HCT116 (cell line): ENCODE measurements around the gene XRN1. TPM values are rescaled to one million over a fixed set of nuclear protein-coding genes. Genes with fewer than 3 reads are reported as not detected.

ENCODE experiments used
- ATAC-seq: fragments of 200-7000 bp; cut with Tn5 transposase; 2 replicates; pipeline ENCODE4 v1.9.1; 2020; ENCODE audit warnings: mild to moderate bottlenecking, moderate library complexity
- BruUV-seq: library from RNA; stranded (reverse); fragments of 400-500 nt; replicated peaks from 2 replicates; lab custom pipeline; 2021; lab: Mats Ljungman, UMichigan
- CTCF ChIA-PET: fragments of 300-600 bp; sonication (Branson Sonifier 250); formaldehyde crosslinking; loops from one replicate; lab custom pipeline; 2021; ENCODE audit warnings: antibody characterized with exemption; lab: Charles Lee
- POLR2A ChIA-PET: fragments of 300-600, 350-600 bp; sonication (Branson Sonifier 250); formaldehyde crosslinking; loops from one replicate; lab custom pipeline; 2021; ENCODE audit warnings: antibody characterized with exemption; lab: Charles Lee
- RAD21 ChIA-PET, 2 experiments: fragments of 300-600 bp; sonication (Branson Sonifier 250); formaldehyde crosslinking; loops; one replicate each; lab custom pipeline; 2023; ENCODE audit warnings: low total read pairs in 2 of 2; ENCODE audit not compliant: uncharacterized antibody in 2 of 2, unreplicated experiment in 2 of 2, low non-redundant PET in 1 of 2; lab: Charles Lee
- DNase-seq: peaks from one replicate; pipeline ENCODE4 v3.0.0-alpha.2; 2010; ENCODE audit warnings: low read depth, low spot score
- H2AFZ ChIP-seq: fragments of 200-600 bp; shearing (Covaris generic), sonication (generic); 2 replicates; pipeline ENCODE4 v1.6.1; 2017; ENCODE audit warnings: low read depth, mixed run types, mixed read lengths, antibody characterized with exemption, low read length; ENCODE audit not compliant: poor library complexity, severe bottlenecking
- H3K27ac ChIP-seq: 2 replicates; pipeline ENCODE4 v1.5.1; 2012; ENCODE audit warnings: low read depth, low read length
- H3K27me3 ChIP-seq: fragments of 200-600 bp; sonication (generic); 2 replicates; pipeline ENCODE4 v1.6.1; 2016; ENCODE audit warnings: mixed run types, low read length, mixed read lengths; ENCODE audit not compliant: insufficient read depth
- H3K36me3 ChIP-seq, 2 experiments: fragments of 200-500 bp in 1 of 2; fragments of 200-600 bp in 1 of 2; sonication (Bioruptor generic) in 1 of 2; sonication (generic) in 1 of 2; 2 replicates each; pipeline versions ENCODE4 v1.5.1 to v1.6.1; 2014 to 2016; ENCODE audit warnings: low read length in 2 of 2, inconsistent platforms in 1 of 2, mixed read lengths in 1 of 2, mixed run types in 1 of 2; ENCODE audit not compliant: insufficient read depth in 2 of 2, control insufficient read depth in 1 of 2
- H3K4me1 ChIP-seq, 2 experiments: fragments of 200-600 bp in 1 of 2; sonication (generic) in 1 of 2; 2 replicates each; pipeline versions ENCODE4 v1.5.1 to v1.6.1; 2012 to 2017; ENCODE audit warnings: low read length in 2 of 2, inconsistent platforms in 1 of 2, mild to moderate bottlenecking in 1 of 2, mixed read lengths in 1 of 2, mixed run types in 1 of 2, moderate library complexity in 1 of 2; ENCODE audit not compliant: insufficient read depth in 2 of 2, control insufficient read depth in 1 of 2
- H3K4me2 ChIP-seq: fragments of 200-600 bp; sonication (generic); 2 replicates; pipeline ENCODE4 v1.6.1; 2017; ENCODE audit warnings: mixed run types, low read length, mixed read lengths
- H3K4me3 ChIP-seq, 2 experiments: fragments of 200-600 bp in 1 of 2; sonication (generic) in 1 of 2; replicated peaks in 1 of 2; 2 replicates each; pipeline ENCODE4 v1.5.1; 2011 to 2016; ENCODE audit warnings: low read length in 2 of 2, control low read depth in 1 of 2, low read depth in 1 of 2, mild to moderate bottlenecking in 1 of 2, mixed read lengths in 1 of 2, mixed run types in 1 of 2
- H3K79me2 ChIP-seq: fragments of 200-600 bp; sonication (generic); 2 replicates; pipeline ENCODE4 v1.6.1; 2017; ENCODE audit warnings: mild to moderate bottlenecking, mixed run types, low read length, moderate library complexity, mixed read lengths; ENCODE audit not compliant: insufficient read depth
- H3K9ac ChIP-seq: fragments of 200-600 bp; sonication (generic); 2 replicates; pipeline ENCODE4 v1.6.1; 2016; ENCODE audit warnings: low read length, mixed read lengths
- H3K9me2 ChIP-seq: fragments of 200-600 bp; sonication (generic), shearing (Covaris generic); 2 replicates; pipeline ENCODE4 v1.6.1; 2017; ENCODE audit warnings: mixed run types, mild to moderate bottlenecking, moderate library complexity; ENCODE audit not compliant: insufficient read depth
- H3K9me3 ChIP-seq, 2 experiments: fragments of 200-500 bp in 1 of 2; fragments of 200-600 bp in 1 of 2; sonication (Bioruptor generic) in 1 of 2; sonication (generic) in 1 of 2; 2 replicates each; pipeline ENCODE4 v1.6.1; 2014 to 2017; ENCODE audit warnings: low read length in 2 of 2, mixed read lengths in 2 of 2, inconsistent platforms in 1 of 2, low read depth in 1 of 2, mild to moderate bottlenecking in 1 of 2, mixed run types in 1 of 2, moderate library complexity in 1 of 2; ENCODE audit not compliant: control insufficient read depth in 1 of 2, insufficient read depth in 1 of 2
- H4K20me1 ChIP-seq: fragments of 200-600 bp; sonication (generic), shearing (Covaris generic); 2 replicates; pipeline ENCODE4 v1.6.1; 2017; ENCODE audit warnings: mixed run types, mild to moderate bottlenecking, moderate library complexity; ENCODE audit not compliant: insufficient read depth
- CEBPB ChIP-seq: IDR thresholded peaks from 2 replicates; pipeline ENCODE4 v1.6.1; 2012; ENCODE audit warnings: low read depth
- FOSL1 ChIP-seq: IDR thresholded peaks from 2 replicates; pipeline ENCODE4 v1.6.1; 2012; ENCODE audit warnings: low read depth
- POLR2AphosphoS5 ChIP-seq: IDR thresholded peaks from 2 replicates; pipeline ENCODE4 v1.6.1; 2011; ENCODE audit warnings: mild to moderate bottlenecking, low read depth, low read length, moderate library complexity
- SIN3A ChIP-seq: IDR thresholded peaks from 2 replicates; pipeline ENCODE4 v1.6.1; 2012; ENCODE audit warnings: low read depth
- intact Hi-C: fragments of 100-400 bp; cut with micrococcal nuclease; formaldehyde crosslinking; loops from 2 replicates; pipeline ENCODE4 v1.10.0; 2022
- total RNA-seq: library from RNA; stranded (reverse); gene quantifications from one replicate; pipeline ENCODE4 v1.2.1, GENCODE V29; 2021; ENCODE audit not compliant: unreplicated experiment

The XRN1 gene
- total RNA-seq, 1 experiment from 2014 or later, result 21.3 TPM

- H2AFZ ChIP-seq, result no peak overlapping the region
- POLR2A ChIA-PET, result no interaction called here
- no peak for ATAC-seq
These were observed 3.0 kb upstream of the XRN1 start for GRCh38 chr3:142450881-142451280.

GRCh38 chr3:142450189-142450588, 2.4 kb upstream of the XRN1 start:
- H3K9me2 ChIP-seq, result no peaks in the 10 kb centered on the region
- ChIA-PET POLR2A (no interaction called here), CTCF (no interaction called here), RAD21 (no interaction called here)
- H3K4me3 ChIP-seq, result no peak overlapping the region
- no peak overlapping the region for H2AFZ ChIP-seq
- peaks cover 25% of the 10 kb centered on the region for H3K79me2 ChIP-seq
- DNase-seq, result no peak
- H4K20me1 ChIP-seq, result peaks cover 7% of the 10 kb centered on the region; the same call in 1 of the 2 replicates
- no peak overlapping the region for H3K27ac ChIP-seq
- H3K27me3 ChIP-seq, result no peaks in the 10 kb centered on the region
- BruUV-seq, result no TSS peak
- TF ChIP-seq POLR2AphosphoS5, result no peak
- no peaks in the 10 kb centered on the region for H3K9me3 ChIP-seq
- peaks cover 9 to 18% of the 10 kb centered on the region in 2 experiments; a peak in 3 of 4 replicates for H3K4me1 ChIP-seq
- peaks cover 0 to 7% of the 10 kb centered on the region in 2 experiments; a peak in 1 of 4 replicates for H3K36me3 ChIP-seq
- no peak overlapping the region for H3K9ac ChIP-seq
- no peak overlapping the region for H3K4me2 ChIP-seq
- ATAC-seq, result no peak
- intact Hi-C loops, result no loop called here

More at GRCh38 chr3:142450881-142451280, 3.0 kb upstream of the XRN1 start:
- peaks cover 9 to 18% of the 10 kb centered on the region in 2 experiments; a peak in 3 of 4 replicates for H3K4me1 ChIP-seq
- H4K20me1 ChIP-seq, result peaks cover 7% of the 10 kb centered on the region; the same call in 1 of the 2 replicates
- H3K79me2 ChIP-seq, result peaks cover 19% of the 10 kb centered on the region
- no peak overlapping the region for H3K4me3 ChIP-seq
- H3K9ac ChIP-seq, result no peak overlapping the region
- no peaks in the 10 kb centered on the region for H3K27me3 ChIP-seq
- no peak for DNase-seq
- ChIA-PET CTCF (no interaction called here), RAD21 (no interaction called here)
- no peaks in the 10 kb centered on the region for H3K9me3 ChIP-seq
- TF ChIP-seq SIN3A, result no peak
- no peak for TF ChIP-seq CEBPB
- no peak for TF ChIP-seq FOSL1
- H3K27ac ChIP-seq, result no peak overlapping the region
- H3K4me2 ChIP-seq, result no peak overlapping the region
- no TSS peak for BruUV-seq
- H3K9me2 ChIP-seq, result no peaks in the 10 kb centered on the region
- intact Hi-C loops, result no loop called here
- peaks cover 0 to 7% of the 10 kb centered on the region in 2 experiments; a peak in 1 of 4 replicates for H3K36me3 ChIP-seq
